Epidermal melanocyte (primary cell): ENCODE measurements around the gene HS3ST1.

Source experiments
- DNase-seq: peaks from one replicate; pipeline ENCODE4 v3.0.0; 2011; ENCODE audit warnings: low spot score; ENCODE audit not compliant: insufficient read length

The HS3ST1 gene

GRCh38 chr4:11435557-11435956 lies 6.9 kb upstream of the HS3ST1 start:
- no peak for DNase-seq

- no peak for DNase-seq
These were observed 2.4 kb upstream of the HS3ST1 start for GRCh38 chr4:11431111-11431510.

GRCh38 chr4:11430536-11430935 lies 1.8 kb upstream of the HS3ST1 start:
- DNase-seq: no peak

GRCh38 chr4:11429699-11430045 lies 978 bp upstream of the HS3ST1 start:
- DNase-seq: no peak

GRCh38 chr4:11428899-11429698 lies 405 bp upstream of the HS3ST1 start:
- DNase-seq: peak; percentile 32

GRCh38 chr4:11427121-11427996 lies 1.3 kb downstream of the HS3ST1 start:
- DNase-seq: no peak

- no peak for DNase-seq
These were observed 2.0 kb downstream of the HS3ST1 start for GRCh38 chr4:11426731-11427120.

- no peak for DNase-seq
These were observed 2.7 kb downstream of the HS3ST1 start for GRCh38 chr4:11426003-11426402.

GRCh38 chr4:11424856-11425255 lies 3.8 kb downstream of the HS3ST1 start:
- no peak for DNase-seq

- no peak for DNase-seq
These were observed 4.7 kb downstream of the HS3ST1 start for GRCh38 chr4:11424000-11424399.

- no peak for DNase-seq
These were observed 5.2 kb downstream of the HS3ST1 start for GRCh38 chr4:11423465-11423864.

- no peak for DNase-seq
These were observed 7.6 kb downstream of the HS3ST1 start for GRCh38 chr4:11421116-11421515.

- no peak for DNase-seq
These were observed 8.4 kb downstream of the HS3ST1 start for GRCh38 chr4:11420327-11420726.

- no peak for DNase-seq
These were observed 10.1 kb downstream of the HS3ST1 start for GRCh38 chr4:11418610-11419009.

- DNase-seq: no peak
These were observed 12.0 kb downstream of the HS3ST1 start for GRCh38 chr4:11416767-11417113.

GRCh38 chr4:11416071-11416766 lies 12.5 kb downstream of the HS3ST1 start:
- no peak for DNase-seq

- DNase-seq: no peak
These were observed 13.2 kb downstream of the HS3ST1 start for GRCh38 chr4:11415409-11416070.

- DNase-seq: no peak
These were observed 16.5 kb downstream of the HS3ST1 start for GRCh38 chr4:11412211-11412610.

GRCh38 chr4:11409632-11410031 lies 19.1 kb downstream of the HS3ST1 start:
- no peak for DNase-seq

GRCh38 chr4:11408233-11408967 lies 20.3 kb downstream of the HS3ST1 start:
- DNase-seq: no peak

GRCh38 chr4:11407551-11407950 lies 21.1 kb downstream of the HS3ST1 start:
- no peak for DNase-seq
